GM19438 (cell line): ENCODE data around the gene PLCH1.
"Not testable (repeated sequence)": the region's sequence is repeated elsewhere in the genome, so short reads cannot be mapped to it uniquely, and the experiment has no call there.

Source experiments
- ATAC-seq: cut with Tn5 transposase; IDR thresholded peaks from one replicate; pipeline ENCODE4 v1.9.1; 2021; ENCODE audit warnings: low read depth; ENCODE audit not compliant: unreplicated experiment

Gene PLCH1

DNA sequence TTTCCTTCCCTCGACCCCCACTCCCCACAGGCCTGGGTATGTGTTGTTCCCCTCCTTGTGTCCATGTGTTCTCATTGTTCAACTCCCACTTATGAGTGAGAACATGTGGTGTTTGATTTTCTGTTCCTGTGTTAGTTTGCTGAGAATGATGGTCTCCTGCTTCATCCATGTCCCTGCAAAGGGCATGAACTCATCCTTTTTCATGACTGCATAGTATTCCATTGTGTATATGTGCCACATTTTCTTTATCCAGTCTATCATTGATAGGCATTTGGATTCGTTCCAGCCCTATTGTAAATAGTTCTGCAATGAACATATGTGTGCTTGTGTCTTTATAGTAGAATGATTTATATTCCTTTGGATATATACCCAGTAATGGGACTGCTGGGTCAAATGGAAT lies 350.0 kb downstream of the PLCH1 start:
- ATAC-seq, result not testable (repeated sequence)

DNA sequence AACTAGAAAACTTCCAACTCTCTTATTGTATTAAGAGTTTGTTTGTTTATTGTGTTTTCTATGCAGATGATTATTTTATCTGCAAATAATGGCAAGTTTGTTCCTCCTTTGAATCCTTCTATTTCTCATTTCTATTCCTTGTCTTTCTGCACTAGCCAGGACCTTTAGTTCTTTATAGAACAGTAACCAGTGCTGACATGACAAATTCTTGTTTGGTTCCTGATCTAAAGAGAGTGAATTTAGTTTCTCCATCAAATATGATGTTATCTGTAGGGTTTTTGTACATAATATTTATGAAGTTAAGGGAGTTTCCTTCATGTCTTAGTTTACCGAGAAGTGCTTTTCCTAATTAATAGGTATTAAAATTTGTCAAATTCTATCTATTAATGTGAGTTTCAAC lies 350.6 kb downstream of the PLCH1 start:
- ATAC-seq, result no peak

DNA sequence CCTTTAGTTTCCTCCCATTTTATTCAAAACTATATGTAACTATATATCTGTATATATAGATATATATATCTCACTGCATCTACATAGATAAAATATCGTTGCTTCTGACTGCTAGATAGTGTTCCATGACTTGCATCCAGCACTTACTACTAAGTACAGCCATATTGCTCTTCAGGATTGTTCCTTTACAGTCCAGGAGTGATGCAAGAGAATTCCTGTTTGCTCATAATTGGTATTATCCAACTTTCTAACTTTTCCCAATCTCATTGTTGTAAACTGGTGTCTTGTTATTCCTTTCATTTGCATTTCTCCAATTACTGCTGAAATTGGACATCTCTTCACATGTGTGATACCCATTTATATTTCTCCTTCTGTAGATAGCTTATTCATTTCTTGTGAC lies 351.6 kb downstream of the PLCH1 start:
- no peak for ATAC-seq

DNA sequence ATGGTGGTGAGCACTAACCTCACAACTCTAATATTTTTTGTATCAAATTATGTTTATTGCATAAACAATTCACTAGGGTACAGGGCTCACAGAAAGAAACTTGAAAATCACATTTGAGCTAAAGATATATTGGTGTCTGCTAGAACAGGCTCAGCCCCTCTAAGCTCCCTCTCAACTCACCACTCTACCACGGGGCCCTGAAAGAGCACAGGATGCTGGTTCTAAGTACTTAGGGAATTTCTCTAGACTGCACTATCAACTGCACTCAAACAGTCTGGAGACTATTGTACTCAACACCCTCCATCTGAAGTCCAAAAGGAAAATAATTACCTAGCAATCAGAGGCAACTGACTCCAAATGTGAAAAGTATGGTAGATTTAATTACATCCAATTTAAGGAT lies 352.7 kb downstream of the PLCH1 start:
- no peak for ATAC-seq

DNA sequence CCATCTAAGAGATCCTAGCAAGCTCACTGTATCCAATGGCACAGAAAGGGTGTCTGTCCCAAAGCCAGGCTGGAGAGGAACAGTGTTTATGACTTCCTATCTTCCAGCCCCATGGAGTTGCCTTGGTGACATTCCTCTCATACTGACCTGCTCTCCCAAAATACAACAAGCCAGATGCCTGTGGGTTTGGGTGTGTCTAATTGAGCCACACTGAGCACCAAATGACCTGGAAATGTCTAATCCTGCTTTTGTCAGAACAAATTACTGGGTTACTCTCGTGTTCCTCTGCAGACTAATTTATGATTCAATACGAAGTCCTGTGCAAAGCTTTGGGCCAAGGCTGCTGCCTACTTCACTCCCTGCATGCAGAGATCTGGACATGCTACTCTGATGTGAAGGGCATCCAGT lies 353.3 kb downstream of the PLCH1 start:
- ATAC-seq, result no peak

DNA sequence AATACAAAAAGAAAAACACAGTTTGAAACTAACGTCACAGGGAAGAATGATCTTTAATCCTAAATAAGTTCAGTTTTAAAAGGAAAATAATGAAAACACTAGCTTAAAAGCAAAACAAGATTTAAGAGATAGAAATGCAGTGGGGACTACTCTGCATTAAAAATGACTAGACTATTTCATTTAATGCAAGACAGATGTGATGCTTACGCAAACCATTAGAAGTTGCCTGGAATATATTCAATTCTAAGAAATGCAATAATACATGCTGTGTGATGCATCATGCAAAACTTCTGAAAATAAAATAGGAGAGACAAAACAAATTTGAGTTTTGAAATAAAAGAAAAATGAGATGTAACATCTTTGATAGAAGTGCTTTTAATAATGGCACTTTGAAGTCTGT lies 353.8 kb downstream of the PLCH1 start:
- ATAC-seq, result no peak

DNA sequence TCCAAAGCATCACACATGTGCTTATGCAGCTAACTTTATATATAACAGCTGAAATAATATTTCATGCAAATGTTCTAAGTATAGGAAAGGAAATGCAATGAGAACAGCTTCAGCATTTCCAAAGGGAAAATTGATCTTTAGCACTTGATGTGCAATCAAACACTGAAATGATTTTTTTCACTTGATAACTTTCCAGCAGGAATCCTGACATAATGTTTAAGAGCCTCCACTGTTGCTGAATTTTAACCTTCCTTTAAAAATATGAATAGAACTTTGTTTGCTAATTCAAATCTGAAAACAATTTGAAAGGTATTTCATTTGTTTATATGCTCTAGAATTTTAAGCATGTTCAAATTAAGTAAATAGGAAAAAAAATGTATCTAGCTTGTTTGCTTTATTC lies 354.5 kb downstream of the PLCH1 start:
- ATAC-seq, result no peak

DNA sequence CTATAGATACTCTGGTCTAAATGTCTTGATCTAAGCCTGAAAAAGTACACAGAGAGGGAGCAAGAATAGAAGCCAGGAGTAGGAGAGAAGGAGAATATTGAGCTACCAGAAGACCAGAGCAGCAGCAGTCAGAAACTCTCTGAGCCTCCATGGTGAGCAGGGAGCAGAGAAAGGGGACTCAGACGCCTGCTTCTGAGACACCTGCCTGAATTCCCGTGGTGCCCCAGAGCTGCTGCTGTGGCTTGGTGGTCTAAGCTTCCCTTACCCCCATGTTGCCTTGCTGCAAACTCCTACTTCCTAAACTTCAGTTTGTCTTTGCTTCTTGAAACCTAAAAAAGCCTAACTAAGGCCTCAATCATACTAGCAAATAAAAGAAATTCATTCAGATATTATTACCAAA lies 356.5 kb downstream of the PLCH1 start:
- ATAC-seq, result no peak

DNA sequence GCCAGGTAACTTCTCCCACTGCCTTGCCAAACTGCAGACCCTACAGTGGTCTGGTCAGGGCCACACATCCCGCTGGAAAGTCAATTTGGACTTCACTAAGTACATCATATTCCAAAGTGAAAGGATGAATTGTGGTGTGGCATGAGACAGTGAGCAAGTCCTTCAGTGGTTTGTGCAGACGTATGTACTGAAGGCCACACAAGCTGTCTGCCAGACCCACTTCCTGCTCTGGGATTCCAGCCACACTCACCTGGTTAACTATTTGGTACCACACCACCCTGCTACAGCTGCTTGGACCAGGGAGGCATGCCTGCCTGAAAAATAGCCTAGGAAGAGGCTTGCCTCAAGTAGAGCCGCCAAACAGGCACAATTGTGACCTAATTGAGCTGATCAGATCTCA lies 357.3 kb downstream of the PLCH1 start:
- no peak for ATAC-seq

DNA sequence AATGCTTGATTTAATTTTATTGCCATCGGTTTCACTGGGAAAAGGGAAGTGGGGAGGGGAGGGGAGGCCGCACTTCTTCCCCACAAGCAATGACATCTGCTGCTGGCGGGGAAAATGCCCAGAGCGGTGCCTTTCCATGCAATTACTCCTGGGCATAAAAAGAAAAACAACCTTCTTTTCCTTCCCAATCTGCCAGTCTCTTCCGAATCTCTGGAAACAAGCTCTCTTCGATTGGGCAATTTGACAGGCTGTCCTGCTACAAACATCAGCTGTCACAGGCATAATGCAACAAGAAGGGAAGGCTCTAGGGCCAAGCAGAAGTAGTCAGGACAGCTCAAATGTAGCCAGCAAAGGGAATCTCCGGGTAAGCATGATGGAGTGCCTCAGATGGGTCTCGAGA lies 358.0 kb downstream of the PLCH1 start:
- ATAC-seq, result no peak

DNA sequence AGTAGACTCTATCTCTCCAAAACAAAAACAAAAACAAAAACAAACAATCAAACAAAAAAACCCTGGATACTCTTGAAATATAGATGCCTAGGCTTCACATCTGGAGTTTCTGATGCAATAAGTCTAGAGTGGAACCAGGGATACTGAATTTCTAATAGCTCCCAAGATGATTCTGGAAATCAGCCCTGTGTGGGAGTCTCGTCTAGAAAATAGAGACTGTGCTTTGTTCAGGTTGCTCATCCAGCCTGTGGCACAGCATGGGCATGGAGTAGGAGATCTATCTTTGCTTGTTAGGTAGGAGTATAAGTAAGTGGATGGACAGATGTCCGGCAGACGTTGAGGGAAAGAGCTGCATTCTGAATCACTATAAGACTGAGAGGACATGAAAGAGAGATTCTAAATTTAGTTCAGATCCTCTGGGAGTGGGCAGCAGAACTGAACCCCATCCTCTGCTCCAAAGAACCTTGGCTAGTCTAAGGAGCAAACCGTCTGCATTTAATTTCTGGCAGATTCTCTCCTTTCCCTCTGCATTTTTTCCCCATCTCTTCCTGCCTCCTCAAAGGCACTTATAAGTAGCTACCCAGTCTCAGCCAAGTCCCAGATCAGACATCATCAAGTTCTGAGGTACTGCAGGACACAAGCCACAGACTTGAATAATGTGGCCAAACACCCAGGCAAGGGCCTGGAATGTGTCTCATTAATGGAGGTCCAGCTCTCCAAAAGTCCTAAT lies 358.8 kb downstream of the PLCH1 start:
- ATAC-seq, result no peak

DNA sequence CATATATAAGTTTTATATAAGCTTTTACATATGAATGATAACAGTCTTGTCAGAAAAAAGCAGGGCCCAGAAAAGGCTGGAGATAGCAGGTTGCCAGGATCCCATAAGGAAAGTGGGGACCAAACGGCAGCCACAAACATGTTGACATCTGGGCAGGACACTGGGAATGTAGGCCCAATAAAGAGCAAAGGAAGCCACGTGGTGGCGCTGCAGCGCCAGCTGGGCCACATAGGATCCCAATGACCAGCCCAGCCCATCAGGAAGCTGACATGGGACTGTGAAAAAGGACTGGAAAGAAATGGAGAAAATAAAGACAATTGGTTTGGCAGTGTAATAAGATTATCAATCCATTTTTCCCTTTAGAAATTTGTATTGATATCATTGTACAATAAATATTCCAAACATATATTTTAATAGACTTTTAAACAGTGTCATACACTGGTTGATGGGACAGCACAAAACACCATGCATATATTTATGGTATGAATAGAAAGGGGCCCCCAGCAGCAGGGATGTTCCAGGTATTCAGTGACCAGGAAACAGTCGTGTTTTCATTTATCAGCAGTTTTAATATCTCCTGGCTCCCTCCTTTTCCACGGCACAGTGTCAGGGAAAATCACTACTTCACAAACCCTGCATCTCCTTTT lies 362.4 kb downstream of the PLCH1 start:
- ATAC-seq, result no peak

DNA sequence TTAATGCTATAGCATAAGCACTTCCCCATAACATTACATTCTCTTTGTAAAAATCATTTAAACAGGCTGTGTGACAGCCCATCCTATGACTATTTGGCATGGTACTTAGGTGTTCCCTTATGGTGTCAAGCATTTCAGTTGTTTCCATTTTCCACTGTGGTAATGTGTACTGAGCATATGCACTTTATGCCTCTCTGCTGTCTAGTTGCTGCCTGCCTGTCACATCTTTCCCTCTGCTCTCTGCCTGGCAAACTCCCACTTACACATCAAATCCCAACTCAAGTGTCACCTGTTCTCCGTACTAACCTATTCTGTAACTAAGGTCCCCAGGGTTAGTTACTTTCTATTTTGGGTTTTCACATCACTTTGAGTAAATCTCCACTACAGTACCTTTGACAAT lies 367.0 kb downstream of the PLCH1 start:
- no peak for ATAC-seq

DNA sequence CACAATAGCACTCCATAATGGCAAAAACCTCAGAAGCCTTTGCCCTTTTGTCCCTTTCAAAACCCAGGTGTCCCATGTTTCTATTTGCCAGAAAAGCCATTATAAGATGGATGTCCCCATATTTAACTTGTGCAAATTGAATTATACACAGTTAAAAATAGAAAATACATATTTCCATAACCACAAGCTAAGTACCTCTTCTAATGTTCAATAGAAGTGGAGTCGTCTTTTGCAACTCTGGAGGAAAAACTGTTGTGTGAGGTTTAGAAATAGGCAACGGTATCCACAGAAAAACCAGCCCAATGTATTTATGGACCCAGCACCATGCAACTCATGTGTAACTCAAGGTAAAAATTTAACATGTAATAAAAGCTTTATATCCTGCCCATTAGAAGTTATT lies 367.8 kb downstream of the PLCH1 start:
- ATAC-seq, result no peak

DNA sequence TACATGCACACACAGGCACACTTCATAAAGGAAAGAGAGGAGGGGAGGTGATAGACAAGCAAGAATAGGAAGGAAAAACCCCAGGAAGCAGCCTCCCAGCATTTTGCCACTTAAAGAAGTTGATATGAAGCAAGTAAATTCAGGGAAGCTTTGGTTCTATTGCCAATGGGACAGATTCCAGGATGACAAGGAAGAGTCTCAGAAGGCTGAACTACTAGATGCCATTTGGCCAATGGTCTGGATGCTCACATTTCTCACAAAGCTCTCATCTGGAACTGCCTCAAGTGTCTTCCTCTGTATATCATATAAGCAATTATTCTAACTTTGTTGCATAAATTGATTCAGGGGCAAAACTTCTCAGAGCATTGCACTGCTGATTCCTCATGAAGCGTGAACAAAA lies 372.6 kb downstream of the PLCH1 start:
- no peak for ATAC-seq

DNA sequence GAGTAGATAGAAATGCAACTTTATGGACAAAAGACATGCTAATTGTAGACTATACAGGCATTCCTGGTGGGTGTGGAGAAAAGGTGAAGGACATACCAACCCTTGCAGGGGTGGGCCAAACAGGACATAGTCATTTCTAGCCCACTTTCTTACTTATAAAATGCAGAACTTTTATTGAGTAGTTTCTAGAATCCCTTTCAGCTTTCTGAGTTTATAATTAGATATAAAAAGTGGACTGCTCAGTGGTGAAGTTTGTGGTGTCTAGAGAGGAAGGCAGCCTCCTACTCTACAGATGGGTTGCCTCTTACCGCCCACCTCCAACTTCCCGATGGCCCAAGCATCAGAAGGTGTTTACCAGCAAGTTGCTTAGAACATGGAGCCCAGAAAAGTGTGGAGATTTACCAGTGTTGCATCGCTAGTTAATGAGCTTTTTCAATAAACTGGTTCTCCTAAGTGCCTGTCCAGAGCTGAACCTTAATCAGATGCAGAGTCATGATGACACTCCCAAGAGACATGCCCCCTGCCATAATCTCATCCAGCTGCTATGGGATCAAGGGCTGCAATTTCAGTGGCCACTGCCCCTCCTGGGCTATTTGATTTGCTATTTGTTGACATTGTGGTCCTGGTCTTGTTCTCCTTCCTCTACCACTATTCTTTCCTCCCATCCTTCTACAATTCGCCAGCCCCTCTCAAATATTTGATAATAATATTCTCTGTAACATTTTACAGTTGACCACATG lies 373.9 kb downstream of the PLCH1 start:
- ATAC-seq, result no peak

DNA sequence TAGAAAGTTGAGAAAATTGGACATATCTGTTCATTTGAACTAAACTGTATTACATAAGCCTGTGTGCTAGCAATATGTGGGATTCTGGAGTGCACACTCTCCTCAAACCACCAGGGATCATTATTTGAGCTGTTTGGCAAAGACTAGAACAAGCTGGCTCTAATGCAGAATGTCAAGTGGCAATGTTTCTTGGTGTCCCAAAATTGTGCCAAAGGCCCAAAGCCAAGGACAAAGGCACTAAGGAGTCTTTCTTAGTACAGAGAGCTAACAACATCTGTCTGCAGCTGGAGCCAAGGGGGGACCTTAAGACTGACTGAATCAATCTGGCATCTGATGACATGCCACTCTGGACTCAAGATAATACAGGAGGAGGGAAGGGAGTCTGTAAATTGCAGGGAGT lies 374.7 kb downstream of the PLCH1 start:
- ATAC-seq, result no peak

DNA sequence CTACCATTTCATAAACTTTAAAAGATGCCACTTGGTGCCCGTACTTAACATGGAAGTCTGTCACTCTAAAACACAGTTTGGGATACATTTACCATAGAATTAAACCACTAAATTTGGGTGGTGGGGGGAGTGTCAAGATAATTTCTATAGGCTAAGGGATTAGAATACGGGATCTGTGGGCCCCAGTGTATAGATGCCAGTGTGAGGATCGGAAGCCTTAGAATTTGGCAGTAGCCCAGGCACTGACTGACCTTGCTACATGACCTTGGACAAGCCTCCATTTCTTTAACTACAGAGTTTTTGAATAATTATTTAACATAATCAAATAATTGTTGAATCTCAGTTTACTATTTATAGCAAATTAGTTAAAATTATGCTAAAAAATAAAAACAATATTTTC lies 375.1 kb downstream of the PLCH1 start:
- ATAC-seq, result no peak

DNA sequence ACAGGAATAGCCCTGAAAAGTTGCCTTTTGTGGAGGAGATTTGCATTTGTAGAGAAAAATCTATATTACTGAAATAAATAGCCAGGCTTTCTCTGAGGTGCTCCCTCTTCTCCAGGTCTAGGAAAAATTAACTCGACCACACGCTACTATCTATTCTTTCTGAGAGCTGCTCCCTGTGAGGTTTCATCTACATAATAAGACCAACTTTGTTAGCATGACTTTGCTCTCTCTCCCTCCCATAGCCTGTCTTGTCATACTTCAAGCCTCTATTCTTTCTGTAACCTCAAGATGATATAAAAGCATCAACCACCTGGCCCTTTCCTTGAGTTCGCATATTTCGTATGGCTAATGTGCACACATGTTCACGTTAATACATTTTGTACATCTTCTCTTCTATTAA lies 375.6 kb downstream of the PLCH1 start:
- ATAC-seq, result no peak

DNA sequence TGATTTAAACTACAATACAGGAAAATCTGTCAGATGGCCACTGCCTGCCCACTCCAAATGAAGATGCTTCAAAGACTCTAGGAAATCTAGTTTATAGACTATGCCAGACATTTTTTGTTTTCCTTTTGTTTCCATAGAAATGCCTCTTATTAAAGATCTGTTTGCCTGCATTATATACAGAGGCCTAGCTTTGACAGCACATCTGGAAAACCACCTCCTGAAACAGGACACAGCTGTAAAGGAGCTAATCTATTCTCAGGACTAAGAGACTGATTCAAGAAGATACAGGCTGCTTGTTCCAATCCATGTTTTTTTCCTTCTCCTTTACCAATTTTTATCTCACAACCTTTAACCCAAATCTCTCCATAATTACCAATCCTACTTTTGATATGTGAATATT lies 376.1 kb downstream of the PLCH1 start:
- ATAC-seq, result no peak

DNA sequence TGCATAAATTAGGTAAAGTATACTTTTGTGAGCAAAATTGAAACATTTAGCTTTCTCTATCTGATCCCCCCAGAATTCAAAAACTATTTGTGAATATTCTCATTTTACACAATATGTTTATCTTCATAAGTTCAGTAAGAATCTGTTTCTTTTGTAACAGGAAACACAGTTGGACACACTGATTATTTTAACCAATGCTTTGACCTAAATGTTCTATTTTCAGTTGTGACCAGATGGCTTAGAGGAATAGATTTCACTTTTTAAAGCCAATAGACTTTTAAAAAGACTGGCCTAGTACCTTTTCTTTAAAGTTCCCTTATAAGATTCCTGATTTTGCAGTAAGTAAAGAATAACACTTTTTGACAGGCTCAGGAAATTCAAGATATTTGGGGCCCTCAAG lies 377.4 kb downstream of the PLCH1 start:
- no peak for ATAC-seq
